ENCODE data around the gene PPP2R5A. TPM values are rescaled to one million over a fixed set of nuclear protein-coding genes. Genes with fewer than 3 reads are reported as not detected.

Gene PPP2R5A
- total RNA-seq, 2 experiments from 2014 or later = 35.2 to 36.5 TPM

DNA sequence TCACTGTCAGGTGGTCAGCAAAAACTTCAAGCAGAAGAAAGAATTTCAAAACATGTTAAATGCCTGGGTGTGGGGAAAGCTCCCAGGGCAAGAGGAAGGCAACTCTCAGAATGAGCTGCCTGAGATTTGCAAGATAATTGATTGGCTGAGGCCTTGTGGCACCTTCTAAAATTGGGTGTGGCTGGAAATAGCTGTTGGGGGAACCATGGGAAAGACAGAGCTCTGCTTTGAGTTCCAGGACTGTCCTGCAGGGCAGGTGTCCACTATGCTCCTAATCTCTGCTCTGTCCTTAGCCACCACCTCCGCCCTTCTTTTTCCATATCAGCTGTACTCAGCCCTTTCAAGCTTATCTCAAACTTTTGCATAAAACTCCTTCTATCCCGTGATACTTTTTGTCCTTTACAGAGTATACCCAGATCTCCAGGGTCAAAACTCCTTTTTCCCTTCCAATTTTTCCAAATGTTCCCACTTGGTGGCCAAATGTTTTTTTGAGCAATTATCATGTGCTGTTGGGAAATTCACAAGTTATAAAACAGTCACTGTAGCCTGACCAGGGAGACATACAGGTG lies 23.8 kb upstream of the PPP2R5A start:
- peaks cover 19% of the 10 kb centered on the region for H3K4me1 Mint-ChIP-seq (ENCODE audit: low read depth)
- CTCF ChIA-PET = interaction anchor here (1.4 kb wide), 1 partner anchor 23 kb away, joined by 4 read pairs; no protein-coding TSS in a partner anchor
- H3K27me3 Mint-ChIP-seq = no peaks in the 10 kb centered on the region
- TF ChIP-seq, protein P1, sequence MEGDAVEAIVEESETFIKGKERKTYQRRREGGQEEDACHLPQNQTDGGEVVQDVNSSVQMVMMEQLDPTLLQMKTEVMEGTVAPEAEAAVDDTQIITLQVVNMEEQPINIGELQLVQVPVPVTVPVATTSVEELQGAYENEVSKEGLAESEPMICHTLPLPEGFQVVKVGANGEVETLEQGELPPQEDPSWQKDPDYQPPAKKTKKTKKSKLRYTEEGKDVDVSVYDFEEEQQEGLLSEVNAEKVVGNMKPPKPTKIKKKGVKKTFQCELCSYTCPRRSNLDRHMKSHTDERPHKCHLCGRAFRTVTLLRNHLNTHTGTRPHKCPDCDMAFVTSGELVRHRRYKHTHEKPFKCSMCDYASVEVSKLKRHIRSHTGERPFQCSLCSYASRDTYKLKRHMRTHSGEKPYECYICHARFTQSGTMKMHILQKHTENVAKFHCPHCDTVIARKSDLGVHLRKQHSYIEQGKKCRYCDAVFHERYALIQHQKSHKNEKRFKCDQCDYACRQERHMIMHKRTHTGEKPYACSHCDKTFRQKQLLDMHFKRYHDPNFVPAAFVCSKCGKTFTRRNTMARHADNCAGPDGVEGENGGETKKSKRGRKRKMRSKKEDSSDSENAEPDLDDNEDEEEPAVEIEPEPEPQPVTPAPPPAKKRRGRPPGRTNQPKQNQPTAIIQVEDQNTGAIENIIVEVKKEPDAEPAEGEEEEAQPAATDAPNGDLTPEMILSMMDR (IDR thresholded peaks at IDR 0.05) = no peak
- intact Hi-C loops (cut with micrococcal nuclease) = no loop called here
- POLR2A ChIA-PET = interaction anchor here (0.9 kb wide), 1 partner anchor 10 kb away, joined by 3 read pairs; no protein-coding TSS in a partner anchor
- H3K9me3 Mint-ChIP-seq = no peaks in the 10 kb centered on the region
- H3K27ac Mint-ChIP-seq = no peak overlapping the region
- no peak overlapping the region for H3K4me3 Mint-ChIP-seq
- no peaks in the 10 kb centered on the region for H3K36me3 Mint-ChIP-seq (ENCODE audit: low read depth)
- DNase-seq (no peak), ATAC-seq (no peak)

DNA sequence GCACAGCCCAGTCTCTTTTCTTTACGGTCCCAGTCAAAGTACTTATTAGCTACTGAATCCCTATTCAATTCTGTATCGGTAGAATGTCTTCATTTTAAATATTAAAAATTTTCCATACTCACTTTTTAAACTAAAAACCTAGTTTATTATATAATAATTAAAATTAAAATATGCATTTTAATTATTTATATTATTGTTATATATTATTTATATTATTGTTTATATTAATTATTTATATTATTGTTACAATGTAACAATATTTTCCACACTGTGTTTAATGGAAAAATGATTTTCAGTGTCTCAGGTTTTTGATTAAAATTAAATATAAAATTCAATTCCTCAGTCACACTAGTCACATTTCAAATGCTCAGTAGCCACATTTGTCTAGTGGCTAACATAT lies 18.2 kb upstream of the PPP2R5A start:
- ATAC-seq (no peak), DNase-seq (no peak)
- Mint-ChIP-seq H3K27ac (no peak overlapping the region), H3K36me3 (ENCODE audit: low read depth) (no peaks in the 10 kb centered on the region), H3K4me3 (no peak overlapping the region), H3K27me3 (peaks cover 2% of the 10 kb centered on the region), H3K9me3 (no peaks in the 10 kb centered on the region), H3K4me1 (ENCODE audit: low read depth) (no peaks in the 10 kb centered on the region)
- ChIA-PET POLR2A (no interaction called here), CTCF (no interaction called here)
- TF ChIP-seq, protein P1 (IDR thresholded peaks at IDR 0.05) = no peak
- intact Hi-C loops (cut with micrococcal nuclease) = no loop called here

DNA sequence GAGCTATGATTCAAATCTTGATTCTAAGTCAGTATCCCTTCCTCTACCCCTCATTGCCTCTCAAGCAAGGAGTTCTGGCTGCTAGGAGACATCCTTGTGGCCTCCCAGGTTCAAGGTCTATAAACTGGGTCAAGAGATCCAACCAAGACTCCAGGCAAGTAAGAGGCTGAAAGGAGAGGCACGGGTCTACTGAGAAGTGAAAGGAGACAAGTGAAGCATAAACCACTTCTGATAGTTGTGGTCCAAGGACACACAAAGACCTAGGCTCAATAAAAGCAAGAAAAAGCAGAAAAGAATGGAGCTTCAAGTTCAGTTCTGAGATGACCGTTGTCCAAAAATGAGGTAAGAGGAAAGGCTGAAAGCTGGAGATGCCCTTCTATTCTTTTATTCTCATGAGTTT lies 17.8 kb upstream of the PPP2R5A start:
- no peak overlapping the region for H3K4me3 Mint-ChIP-seq
- TF ChIP-seq, protein P1 (IDR thresholded peaks at IDR 0.05) = no peak
- CTCF ChIA-PET = interaction anchor here (1.1 kb wide), 1 partner anchor 11 kb away, joined by 3 read pairs; no protein-coding TSS in a partner anchor

DNA sequence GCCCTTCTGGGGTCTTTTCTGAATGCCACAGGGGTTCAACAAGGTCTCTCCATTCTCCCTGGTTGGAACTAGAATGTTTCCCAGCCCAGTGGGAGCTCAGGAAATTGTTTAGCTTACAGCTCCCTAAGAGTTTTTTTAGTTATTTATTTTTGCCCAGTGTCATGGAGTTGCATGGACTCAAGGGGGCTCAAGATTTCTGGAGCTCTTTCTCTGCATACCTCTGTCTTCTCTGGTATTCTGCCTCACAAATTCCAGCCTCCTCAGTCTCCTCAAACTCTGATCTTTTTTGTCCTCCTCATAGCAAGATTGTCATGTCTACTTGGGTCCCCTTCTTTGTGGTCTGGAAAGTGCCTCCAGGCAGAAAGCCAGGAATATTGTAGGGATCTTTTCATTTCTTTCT lies 15.9 kb upstream of the PPP2R5A start:
- DNase-seq = no peak
- TF ChIP-seq, protein P1 (IDR thresholded peaks at IDR 0.05) = no peak
- ChIA-PET CTCF (interaction anchor here (0.5 to 1.5 kb wide), 2 partner anchors 187 to 527 kb away, joined by 3 to 5 read pairs; no protein-coding TSS in a partner anchor), POLR2A (no interaction called here)
- H3K9me3 Mint-ChIP-seq = no peaks in the 10 kb centered on the region
- intact Hi-C loops (cut with micrococcal nuclease) = no loop called here
- H3K4me3 Mint-ChIP-seq = no peak overlapping the region
- H3K27me3 Mint-ChIP-seq = peaks cover 2% of the 10 kb centered on the region
- no peaks in the 10 kb centered on the region for H3K4me1 Mint-ChIP-seq (ENCODE audit: low read depth)
- ATAC-seq = no peak
- H3K27ac Mint-ChIP-seq = no peak overlapping the region
- H3K36me3 Mint-ChIP-seq (ENCODE audit: low read depth) = no peaks in the 10 kb centered on the region

More for the DNA sequence above, 17.8 kb upstream of the PPP2R5A start:
- POLR2A ChIA-PET = no interaction called here
- ATAC-seq = no peak
- no peak for DNase-seq
- intact Hi-C loops (cut with micrococcal nuclease) = no loop called here
- Mint-ChIP-seq H3K27ac (no peak overlapping the region), H3K27me3 (peaks cover 2% of the 10 kb centered on the region), H3K4me1 (ENCODE audit: low read depth) (no peaks in the 10 kb centered on the region), H3K9me3 (no peaks in the 10 kb centered on the region), H3K36me3 (ENCODE audit: low read depth) (no peaks in the 10 kb centered on the region)

DNA sequence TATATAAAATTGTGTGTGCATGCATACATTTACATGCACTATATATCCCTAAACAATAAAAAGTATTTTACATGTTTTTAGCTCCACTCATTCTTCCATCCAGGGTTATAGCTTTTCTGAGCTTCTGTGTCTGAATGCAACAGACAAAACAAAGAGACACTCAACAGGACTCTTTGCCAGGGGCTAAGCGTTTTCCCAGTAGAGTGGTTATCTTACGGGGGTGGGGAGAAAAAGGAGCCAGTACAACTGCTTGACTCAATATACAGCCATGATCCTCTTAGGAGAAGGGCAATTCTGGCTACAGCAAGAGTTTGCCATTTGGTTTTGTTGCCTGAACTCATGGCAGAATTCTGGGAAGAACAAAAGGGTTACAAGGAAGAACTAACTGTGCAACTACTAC lies 14.6 kb upstream of the PPP2R5A start:
- ATAC-seq (no peak), DNase-seq (no peak)
- Mint-ChIP-seq H3K4me1 (ENCODE audit: low read depth) (no peaks in the 10 kb centered on the region), H3K27me3 (peaks cover 2% of the 10 kb centered on the region), H3K4me3 (no peak overlapping the region), H3K36me3 (ENCODE audit: low read depth) (no peaks in the 10 kb centered on the region), H3K9me3 (no peaks in the 10 kb centered on the region), H3K27ac (no peak overlapping the region)
- TF ChIP-seq, protein P1 (IDR thresholded peaks at IDR 0.05) = no peak
- intact Hi-C loops (cut with micrococcal nuclease) = no loop called here
- ChIA-PET POLR2A (interaction anchor here (0.6 kb wide), 1 partner anchor 11 kb away, joined by 3 read pairs; no protein-coding TSS in a partner anchor), CTCF (interaction anchor here (1.5 to 2.2 kb wide), 2 partner anchors 14 to 185 kb away, joined by 5 read pairs; no protein-coding TSS in a partner anchor)

All from activated CD8-positive, alpha-beta T cell treated with anti-CD3 and anti-CD28 coated beads for 36 hours (primary cell).